Epithelial cell of prostate (primary cell): ENCODE measurements around the gene TP53I13.

ENCODE experiments used
- DNase-seq: peaks from one replicate; pipeline ENCODE4 v3.0.0-alpha.2; 2011; ENCODE audit warnings: low read depth, low spot score
- H3K27ac ChIP-seq: fragments of 450-650 bp; 2 replicates; pipeline ENCODE4 v1.5.1; 2017; ENCODE audit warnings: mild to moderate bottlenecking

Gene TP53I13

DNA sequence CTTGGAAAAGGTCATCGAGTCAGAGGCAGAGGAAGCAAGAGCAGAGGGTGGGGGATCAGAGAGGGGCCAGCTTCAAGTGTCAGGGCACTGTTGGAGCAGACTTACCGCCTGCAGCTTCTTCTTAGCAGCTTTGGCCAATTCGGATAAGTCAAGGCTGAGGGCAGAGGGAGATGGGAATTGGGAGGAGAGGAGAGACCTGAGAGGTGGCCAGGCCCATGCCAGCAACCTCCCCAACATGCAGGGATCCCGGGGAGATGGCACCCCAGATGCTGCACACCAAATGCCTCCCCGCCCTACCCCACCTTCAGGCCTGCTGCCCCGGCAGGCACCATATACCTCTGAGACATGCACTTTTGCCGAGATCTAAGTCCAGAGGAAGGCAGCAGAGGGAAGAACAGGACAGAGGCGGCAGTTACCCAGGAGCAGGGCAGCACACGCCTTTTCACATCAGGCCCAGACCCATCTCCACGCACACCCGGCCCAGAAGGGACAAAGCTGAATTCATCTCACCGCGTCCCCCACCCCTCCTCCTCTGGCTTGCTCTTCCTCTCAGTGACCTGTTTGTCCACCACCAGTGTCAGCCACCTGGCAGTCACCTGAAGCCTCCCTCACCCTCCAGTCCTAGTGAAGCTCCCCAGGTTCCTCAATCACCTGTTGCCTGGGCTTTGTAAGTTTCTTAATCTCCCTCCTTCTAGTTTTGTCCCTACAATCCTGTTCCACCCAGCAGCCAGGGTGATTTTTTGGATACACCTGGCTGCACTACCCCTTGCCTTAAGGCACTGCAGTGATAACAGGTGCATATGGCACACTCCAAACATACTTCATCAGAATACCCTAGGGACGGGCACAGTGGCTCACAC is 10.4 kb downstream of the TP53I13 start:
- no peak for DNase-seq
- no peak overlapping the region for H3K27ac ChIP-seq

DNA sequence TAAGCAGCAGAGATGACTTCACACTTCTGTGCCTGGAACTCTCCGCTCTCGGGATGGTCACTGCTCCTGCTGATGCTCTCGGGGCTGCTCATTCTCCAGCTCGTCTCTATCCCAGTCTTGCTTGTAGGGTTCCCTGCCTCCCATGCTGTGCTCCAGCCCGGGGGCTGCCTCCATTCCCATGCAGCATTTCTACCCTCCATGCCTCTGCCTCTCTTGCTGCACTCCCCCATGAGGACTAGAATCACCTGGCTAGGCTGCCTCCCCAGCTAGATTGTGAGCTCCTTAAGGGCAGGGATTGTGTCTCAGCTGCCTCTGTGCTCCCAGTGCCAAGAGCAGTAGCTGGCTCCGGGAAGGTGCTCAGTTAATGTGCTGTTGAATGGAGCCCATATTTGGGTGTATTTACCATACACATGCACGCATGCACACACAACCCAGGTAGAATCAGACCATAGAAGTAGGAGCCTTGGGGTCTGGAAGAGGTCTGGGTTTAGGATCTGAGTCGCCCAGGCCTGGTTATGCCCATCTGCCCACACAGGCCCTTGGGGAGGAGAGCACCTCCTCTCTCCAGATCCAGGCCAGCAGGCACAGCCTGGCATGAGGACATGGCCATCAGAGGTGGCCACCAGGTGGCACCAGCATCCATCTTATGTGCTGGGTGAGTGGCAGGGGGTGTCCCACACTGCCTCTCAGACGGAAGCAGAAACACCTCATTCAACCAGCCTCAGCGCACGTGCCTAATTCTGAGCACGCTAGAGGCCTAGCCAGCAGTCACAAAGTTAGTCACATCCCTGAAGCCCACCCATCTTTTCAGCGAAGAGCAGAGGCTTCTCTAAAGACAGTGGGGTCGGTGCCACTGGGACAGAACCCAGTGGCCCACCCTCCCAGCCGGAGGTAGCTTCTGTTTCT is 11.6 kb downstream of the TP53I13 start:
- DNase-seq, result no peak
- no peak overlapping the region for H3K27ac ChIP-seq

DNA sequence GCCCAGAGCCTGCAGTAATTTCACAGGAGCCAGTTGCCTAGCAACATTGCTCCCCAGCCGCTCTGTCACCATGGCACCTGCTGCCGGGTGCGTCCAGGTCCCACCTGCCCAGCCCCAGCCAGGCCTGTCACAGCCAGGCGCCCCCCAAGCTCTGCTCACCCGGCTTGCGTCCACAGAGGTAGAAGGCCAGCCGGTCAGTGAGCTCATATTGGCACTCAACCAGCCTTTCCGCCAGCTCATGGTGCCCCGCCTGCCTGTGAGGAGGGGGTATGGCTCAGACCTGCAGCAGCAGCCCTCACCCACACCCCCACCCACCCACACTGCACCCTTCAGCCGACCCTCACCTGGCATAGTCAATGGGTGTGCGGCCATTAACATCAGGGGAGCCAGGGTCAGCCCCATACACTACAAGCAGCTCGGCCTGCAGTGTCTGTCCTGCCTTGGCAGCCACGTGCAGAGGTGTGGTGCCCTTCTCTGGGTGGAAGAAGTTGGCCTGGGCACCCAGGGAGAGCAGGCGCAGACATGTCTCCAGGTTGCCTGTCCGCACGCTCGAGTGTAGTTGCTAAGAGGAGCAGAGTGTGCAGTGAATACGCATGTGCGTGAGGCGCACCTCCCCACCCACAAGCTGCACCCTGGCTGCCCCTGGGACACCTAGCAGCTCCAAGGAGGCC is 13.2 kb downstream of the TP53I13 start:
- H3K27ac ChIP-seq, result peak overlapping the region; percentile 27

DNA sequence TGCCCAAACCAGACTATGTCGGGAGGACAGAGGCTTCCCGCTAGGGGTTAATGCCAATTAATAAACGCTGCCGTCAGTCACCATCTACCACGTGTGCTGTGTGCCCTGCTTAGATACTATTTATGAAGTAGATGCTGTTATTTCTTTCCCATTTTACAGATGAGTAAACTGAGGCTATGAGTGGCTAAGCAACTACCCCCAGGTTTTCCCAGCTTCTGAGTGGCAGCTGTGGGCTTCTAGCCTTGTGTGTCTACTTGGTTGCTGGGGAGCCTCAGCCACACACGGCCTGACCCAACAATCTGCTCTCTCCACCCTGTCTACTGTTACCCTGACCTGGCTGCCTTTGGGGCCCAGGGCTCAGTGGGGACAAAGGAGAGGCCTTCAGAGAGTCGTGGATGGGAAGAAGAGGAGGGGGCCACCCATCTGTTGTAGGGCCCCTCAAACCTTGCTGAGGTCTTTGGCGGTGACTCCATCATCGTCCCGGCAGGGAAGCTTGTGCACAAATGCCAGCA is 13.8 kb downstream of the TP53I13 start:
- no peak for DNase-seq
- H3K27ac ChIP-seq, result peak overlapping the region; percentile 27

More for the DNA sequence above, 13.2 kb downstream of the TP53I13 start:
- DNase-seq, result peak; percentile 77

DNA sequence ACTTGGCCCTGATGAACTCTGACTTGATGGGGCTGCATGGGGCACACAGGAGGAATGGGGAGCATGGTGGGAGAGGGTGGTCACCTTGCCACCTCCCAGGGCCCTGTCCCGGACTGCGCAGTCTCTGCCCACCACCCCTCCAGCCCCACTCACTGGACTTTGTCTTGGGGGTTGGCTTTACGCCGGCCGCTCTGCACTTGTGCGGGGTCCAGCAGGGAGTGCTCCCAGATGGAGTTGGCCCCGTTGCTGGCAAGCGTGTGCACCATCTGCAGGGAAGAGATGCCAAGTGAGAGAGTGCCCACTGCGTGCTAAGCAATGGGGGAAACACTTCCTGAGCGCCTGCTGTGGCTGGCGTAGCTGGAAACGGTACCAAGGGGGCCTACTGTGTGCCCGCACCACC is 14.3 kb downstream of the TP53I13 start:
- H3K27ac ChIP-seq, result no peak overlapping the region
- DNase-seq, result no peak

DNA sequence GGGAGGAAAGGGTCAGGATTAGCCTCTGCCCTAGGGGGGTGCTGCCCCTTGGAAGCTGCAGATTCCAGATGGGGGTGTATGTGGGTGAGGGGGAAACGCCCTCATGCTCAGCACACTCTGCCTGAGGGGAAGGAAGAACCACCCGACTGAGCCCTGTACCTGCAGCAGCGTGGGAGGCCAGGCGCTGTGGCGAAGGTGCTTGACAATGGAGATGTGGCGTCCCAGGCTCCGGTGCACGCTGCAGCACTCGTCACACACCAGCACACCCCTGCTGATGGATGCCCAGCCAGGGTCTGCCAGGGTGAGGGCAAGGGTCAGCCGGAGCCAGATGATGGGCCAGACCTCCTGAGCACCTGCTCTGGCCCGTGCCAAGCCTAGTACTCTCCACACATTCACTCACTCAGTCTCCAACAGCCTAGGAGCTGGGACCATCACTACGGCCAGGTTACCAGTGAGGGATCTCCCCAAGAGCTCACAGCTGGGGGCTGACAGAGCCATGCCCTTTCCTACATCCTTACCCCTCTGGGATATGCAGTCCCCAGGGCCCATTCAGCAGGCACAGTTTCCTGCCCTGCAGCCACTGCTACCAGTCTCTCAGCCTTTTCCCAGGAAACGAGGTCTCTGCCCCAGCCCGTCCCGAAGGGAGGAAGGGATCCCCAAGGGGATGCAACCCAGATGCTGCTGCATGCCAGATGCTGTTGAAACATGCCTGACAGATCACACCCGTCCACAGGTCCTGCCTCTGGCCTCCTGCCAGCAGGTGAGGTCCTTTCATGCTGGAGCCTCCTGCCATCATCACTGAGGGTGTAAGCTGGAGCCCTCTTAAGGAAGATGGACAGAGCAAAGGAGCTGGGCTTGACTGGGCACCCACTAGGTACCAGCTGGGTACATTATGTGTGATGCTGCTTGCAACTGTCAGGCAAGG is 15.1 kb downstream of the TP53I13 start:
- peak; percentile 57 for DNase-seq
- peak overlapping the region; percentile 39 for H3K27ac ChIP-seq

DNA sequence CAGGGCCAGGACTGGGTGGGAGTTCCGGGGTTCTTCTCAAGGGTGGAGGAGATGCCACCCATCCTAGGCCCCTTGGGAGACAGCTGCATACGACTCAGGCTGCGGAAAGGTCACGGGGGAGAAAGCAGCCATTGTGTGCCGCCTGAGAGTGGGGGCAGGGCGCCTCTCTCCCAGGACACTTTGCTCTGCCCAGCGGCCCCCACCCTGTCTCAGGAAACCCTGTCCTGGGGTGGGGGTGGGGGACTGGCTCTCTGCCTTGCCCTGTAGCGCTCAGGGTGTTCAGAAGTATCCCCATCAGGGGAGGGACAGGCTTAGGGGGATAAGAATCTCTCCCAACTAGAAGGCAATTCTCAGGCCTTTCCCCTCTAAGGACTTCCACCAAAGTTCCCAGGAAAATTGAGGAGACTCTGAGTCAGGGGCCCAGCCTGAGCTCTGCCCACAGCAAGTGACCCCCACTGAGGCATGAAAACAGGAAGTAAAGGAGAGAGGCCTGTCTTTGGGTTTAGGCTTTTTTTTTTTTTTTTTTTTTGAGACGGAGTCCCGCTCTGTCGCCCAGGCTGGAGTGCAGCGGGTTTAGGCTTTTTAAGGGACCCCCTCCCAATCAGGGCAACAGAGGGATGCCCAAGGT is 16.1 kb downstream of the TP53I13 start:
- DNase-seq, result no peak
- H3K27ac ChIP-seq, result peak overlapping the region; percentile 39

DNA sequence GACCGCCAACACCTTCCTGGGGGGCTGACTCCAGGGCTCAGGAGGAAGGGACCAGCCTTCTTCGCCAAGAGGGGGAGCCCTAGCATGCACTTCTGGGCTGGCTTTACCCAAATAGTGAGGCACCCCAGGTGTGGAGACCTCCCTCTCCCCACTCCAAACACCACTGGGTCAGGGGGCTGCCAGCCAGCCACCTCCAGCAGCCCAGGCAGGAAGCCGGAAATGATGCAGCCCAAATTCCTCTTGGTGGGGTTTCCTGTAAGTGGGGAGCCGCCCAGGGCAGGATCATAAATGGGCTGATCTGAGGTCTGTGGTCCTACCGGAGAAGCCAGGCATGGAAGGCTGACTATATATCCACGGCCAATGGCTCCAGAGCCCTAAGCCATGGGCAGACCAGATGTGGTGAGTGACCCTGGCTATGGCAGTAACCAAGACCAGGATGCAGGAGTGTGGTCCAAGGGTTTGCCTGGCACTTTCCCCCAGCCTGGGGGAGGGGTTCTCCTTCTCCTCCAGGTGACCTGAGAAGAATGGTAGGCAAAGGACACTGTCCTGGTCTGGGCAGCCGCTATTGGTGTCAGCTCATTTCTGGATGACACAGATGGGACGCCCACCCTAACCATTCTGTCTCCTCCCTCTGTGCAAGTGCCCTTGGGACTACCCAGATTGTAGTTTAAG is 16.7 kb downstream of the TP53I13 start:
- DNase-seq, result no peak
- H3K27ac ChIP-seq, result no peak overlapping the region

DNA sequence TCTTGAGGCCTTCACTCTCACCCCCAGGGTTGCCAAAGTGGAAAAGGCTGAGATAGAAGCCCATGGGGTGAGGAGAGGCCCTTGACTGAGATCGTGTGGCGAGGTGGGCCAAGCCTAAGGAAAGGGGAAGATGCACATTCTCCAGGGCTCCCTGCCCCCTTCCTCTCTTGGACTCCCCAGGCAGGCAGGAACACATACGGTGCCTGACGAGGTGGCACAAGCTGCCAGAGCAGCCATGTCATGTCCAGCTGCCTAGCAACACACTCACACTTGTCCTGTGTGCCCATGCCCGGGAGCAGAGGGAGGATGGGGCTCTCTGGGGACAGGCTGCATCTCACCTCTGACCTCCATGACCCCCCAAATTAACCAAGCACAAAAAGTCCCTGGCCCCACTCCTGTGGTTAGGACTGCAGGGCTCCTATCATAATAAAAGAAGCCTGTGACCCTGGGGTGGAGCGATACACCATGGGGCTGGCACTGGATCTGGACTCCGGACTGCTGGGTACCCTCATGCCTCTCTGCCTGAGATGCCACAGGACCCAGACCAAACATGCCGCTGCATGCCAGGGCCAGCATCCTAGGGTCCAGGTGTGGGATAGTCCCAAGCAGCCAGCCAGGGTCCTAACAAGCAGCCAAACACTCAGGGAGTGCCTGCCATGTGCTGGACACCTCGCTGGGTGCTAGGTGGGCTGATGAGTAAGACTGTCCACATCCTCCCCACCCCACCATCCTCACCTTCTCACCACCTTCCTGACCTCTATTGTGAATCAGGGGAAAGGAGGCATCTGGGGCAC is 18.4 kb downstream of the TP53I13 start:
- DNase-seq, result no peak

DNA sequence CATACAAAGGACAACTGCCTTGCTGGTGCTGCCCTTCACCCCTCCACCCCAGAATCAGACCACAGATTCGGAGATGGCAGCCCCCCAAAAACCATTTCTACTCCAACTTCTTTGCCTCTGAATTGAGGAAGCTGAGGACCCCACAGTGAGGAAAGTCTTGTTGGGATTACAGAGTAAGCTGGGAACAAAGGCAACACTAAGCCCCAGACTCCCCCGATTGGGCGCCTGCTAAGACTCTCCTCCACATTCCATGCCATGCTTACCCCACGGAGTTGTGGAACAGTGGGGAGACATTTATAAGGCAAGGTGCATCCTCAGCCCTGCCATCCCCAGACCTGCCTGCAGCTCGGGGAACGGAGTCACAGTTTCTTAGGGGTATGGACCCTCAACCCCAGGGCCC is 19.1 kb downstream of the TP53I13 start:
- no peak for DNase-seq
- no peak overlapping the region for H3K27ac ChIP-seq

More for the DNA sequence above, 18.4 kb downstream of the TP53I13 start:
- H3K27ac ChIP-seq, result no peak overlapping the region

DNA sequence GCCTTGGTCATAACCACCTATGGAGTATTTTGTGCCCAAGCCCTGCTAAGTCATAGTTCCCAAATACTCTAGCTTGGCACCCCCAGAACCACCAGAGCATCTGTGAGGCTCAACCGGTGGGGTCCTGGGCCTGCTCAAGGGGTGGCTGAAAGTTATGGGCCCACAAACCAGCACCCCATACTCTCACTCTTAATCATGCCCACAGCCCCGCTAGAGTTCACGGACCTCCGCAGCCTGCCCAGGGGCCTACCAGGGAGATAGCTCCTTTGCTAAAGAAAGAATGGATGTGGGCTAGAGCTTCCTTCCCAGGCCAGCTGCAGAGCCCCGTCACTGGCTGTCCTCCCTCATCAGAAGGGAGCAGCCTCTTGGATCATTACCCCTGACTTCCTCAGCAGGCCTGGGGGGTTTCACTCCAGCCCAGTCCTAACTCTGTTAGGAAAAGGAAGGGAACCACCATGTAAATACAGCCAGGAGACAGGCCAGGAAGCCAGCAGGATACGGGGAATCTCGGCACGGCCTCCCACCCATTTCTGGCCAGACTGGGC is 19.6 kb downstream of the TP53I13 start:
- DNase-seq, result no peak

DNA sequence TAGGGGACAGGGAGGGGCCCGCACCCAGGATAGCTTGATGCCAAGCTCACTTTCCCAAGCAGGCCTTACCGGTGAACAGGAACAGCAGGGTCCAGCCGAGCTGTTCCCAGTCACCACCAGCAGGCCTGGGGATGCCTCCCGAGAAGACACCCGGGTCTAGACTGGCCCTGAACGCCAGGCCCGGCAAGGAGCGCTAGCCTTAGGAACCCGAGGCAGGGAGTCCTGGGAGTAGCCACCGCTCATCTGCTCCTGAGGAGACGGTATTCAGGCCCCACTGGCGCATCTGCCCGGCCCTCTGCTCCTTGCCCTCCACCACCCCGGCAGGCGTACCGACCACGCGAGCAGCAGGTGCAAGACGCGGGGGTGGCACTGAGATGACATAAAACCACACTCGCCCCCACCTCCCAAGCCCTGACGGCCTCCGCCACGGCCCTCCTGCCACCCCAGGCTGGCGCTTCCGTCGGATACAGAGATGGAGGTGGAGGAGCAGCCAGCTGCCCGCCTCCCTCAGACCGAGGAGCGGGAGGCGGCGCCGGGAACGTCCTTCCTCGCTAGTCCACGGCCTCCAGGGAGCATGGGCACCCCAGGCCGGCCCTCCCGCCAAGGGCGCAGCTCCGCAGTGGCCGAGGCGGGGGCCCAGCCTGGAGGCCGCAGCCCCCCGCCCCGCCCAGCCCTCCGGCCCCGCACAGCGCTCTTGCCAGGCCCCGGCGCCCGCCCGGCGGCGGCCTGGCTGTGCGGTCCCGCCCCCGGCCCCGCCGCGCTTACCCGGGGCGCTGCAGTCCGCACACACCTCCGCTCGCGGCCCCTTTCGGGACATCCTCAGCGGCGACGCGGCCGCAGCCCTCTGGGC is 20.3 kb downstream of the TP53I13 start:
- H3K27ac ChIP-seq, result peak overlapping the region; percentile 52
- no peak for DNase-seq

More for the DNA sequence above, 19.6 kb downstream of the TP53I13 start:
- H3K27ac ChIP-seq, result peak overlapping the region; percentile 52

DNA sequence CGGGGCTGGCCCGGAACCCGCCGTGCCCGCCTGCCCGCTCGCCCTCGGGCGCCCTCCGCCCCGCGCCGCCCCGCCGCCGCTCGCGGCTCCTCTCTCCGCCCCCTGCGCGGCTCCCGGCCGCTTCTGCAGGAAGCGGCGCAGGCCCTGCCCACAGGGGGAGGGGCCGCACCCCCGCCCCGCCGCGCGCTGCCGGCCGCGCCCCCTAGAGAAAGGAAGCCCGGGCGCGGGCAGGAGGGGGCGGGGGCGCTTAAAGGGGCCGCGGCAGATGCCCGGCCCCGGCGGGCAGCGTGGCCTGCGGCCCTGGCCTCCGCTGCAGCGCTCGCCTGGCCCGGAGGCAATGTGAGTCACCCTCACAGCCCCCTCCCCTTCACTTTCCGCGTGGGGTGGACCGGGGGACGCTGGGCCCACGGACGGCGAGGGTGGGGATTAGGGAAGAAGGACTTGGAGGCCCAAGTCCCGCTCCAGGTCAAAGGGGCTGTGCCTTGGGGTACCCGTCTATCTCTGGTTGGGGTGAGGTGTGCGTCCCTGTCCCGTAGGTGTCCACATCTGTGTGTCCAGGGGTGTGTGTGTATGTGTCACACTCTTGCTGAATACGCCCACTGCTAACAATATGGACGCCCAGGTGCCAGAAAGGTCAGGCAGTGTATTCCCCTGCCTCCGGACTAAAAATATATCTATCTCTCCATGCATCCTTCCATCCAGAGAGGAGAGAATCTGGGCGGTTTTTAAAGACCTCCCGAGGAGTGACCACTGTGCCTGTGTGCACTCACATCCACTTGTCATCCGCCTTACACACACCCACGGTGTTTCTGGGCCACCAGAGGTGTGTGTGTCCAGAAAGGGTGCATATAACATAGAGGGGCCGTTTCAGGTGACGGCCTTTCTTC is 21.3 kb downstream of the TP53I13 start, which contains the start of gene GIT1:
GIT1 (minus strand) TSS at position 125 of the 887 bp plus-strand sequence. CDS start 270 bp downstream, outside the sequence.
- no peak for DNase-seq
- H3K27ac ChIP-seq, result peak within 1 kb of the TSS; percentile 52

DNA sequence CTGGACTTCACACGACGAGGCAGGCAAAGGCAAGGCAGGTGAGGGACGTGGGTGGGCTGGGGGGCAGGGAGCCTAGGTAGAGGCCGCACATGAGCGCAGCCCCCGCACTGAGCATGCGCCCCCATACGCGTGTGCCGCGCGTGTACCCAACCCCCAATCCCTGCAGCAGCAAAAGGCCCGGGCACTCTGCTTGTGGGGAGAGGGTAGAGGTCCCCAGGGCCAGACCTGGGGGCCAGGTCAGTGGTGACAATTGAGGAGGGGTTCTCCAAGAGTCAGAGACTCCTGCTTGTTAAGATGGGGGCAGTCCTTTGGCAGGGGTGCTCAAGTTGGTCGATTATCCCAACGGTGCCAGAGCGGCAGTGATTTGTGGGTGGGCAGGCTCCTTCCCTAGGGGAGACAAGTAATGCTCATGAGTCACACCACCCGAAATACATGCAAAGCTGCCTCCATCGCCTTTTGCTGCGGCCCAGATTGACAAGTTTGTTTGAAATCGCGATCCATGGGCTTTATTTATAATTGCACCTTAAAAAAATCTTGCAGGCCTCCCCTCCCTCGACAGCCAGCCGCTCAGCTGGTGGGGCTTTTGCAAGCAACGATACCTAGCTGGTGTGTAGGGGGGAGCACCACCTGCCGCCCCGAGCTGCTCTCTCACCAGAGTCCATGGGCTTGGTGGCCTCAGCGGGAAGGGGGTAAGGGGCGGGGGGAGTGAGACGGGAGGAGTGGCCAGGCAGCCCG is 22.1 kb downstream of the TP53I13 start:
- no peak for DNase-seq
- peak overlapping the region; percentile 52 for H3K27ac ChIP-seq
